Activated naive CD8-positive, alpha-beta T cell treated with anti-CD3 and anti-CD28 coated beads, Interleukin-2, amount 50 U/mL, for 16 hours (primary cell): Measurements from ENCODE around the gene TMC4.

Source experiments
- DNase-seq: peaks from one replicate; pipeline ENCODE4 v3.0.0-alpha.2; 2020; ENCODE audit warnings: low read depth, low spot score

The TMC4 gene

DNA sequence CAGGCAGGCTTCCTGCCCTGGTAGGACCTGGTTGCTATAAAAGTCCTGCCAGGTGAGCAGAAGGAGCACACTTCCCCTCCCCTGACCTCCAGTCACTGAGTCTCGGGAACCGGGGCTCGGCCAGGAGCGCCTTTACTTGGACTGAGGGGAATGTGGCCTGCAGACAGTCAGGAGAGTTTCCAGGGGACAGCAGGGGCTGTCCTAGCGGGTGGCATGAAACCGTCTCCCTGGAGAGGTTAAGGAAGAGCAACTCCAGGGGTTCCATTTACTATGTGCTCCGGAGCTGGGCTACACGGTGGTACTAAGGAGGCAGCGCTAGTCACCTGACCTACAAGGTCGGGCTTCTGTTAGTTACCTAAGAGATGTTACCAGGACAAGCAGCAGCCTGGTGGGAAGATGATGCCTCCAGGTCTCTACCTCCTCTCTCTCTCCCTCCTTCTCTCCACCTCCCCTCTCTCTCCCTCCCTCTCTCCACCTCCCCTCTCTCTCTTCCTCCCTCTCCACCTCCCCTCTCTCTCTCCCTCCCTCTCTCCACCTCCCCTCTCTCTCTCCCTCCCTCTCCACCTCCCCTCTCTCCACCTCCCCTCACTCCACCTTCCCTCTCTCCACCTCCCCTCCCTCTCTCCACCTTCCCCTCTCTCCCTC is 39.5 kb downstream of the TMC4 start:
- no peak for DNase-seq

DNA sequence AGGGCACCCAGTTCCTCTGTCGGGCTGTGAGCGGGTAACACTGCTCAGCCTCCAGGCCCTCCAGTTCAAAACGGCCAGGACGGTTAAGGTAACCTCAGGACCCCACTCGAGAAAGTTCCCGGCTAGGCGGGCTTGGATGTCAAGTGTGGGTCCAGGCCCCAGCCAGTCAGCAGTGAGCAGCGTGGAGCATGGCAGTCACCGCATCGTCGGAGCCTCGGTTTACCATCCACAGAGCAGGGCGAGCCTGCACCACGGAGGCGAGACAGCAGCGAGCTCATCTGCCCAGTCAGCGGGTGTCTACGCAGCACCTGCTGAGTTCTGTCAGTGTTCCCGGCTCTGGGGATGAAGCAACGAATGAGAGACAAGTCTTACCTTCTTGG is 43.4 kb downstream of the TMC4 start:
- DNase-seq = no peak

DNA sequence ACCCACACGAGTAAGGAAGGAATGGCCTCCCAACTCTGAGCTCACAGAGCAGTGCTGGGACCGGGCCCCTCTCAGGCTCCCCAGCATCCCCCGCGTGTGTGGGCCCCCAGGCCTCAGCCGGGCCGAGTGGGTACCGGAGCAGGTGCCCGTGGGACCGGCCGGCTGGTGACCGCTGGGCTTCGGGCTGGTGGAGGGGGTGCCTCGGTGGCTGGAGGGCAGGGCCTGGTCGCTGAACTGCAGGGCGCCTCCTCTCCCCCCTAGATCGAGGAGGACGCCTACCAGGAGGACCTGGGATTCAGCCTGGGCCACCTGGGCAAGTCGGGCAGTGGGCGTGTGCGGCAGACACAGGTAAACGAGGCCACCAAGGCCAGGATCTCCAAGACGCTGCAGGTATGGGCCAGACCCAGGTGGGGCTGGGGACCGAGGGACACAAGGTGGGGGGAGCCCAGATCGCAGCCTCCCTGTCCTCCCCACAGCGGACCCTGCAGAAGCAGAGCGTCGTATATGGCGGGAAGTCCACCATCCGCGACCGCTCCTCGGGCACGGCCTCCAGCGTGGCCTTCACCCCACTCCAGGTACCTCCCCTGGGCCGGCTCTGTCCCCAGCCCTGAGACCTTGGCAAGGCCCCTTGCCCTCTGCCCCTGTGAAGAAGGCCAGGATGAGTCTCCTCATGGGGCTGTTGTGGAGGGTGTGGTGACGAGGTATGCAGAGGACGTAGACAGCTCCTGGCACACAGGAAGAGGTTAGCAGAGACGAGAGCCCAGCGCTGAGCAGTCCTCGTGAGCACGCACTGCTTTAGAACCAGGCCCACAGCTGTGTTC is 44.0 kb downstream of the TMC4 start:
- no peak for DNase-seq

DNA sequence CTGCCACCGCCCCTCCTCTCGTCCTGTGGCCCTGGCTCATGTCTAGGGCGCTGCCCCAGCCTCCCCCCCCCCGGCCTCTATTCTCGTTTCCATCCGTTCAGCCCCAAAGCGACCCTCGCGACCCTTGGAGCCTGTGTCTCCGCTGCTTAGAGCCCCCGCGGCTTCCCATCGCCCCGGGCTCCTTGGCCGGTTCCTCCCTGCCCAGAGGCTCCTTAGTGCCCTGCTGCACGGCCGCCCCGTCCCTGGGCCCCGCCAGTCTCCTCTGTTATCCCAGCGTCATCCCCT is 44.6 kb downstream of the TMC4 start:
- DNase-seq = no peak

DNA sequence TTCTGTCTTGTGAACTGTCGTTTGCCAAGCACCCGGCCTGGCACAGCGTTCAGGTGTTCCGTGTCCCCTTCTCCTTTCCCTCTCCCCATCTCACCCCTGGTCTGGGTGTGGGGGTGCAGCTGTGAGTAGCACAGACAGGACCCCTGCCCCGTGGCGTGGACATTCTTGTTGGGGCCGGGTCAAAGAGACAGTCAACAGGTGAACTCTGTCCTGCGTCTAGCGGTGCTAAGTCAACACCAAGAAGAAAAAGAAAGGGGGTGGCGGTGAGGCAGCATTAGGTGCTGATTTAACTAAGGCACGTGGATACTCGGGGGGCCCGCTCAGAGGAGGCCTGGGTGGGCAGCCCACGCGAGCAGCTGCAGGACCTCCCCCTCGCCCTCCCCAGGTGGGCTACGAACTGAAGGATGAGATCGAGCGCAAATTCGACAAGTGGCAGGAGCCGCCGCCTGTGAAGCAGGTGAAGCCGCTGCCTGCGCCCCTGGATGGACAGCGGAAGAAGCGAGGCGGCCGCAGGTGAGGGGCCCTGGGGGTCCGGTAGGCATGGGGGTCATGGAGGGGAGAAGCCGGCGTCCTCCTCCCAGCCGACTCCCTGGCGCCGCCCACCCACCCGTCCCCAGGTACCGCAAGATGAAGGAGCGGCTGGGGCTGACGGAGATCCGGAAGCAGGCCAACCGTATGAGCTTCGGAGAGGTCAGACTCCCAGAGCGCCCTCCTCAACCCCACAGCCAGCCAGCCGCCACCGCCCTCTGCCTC is 45.1 kb downstream of the TMC4 start:
- DNase-seq = no peak

DNA sequence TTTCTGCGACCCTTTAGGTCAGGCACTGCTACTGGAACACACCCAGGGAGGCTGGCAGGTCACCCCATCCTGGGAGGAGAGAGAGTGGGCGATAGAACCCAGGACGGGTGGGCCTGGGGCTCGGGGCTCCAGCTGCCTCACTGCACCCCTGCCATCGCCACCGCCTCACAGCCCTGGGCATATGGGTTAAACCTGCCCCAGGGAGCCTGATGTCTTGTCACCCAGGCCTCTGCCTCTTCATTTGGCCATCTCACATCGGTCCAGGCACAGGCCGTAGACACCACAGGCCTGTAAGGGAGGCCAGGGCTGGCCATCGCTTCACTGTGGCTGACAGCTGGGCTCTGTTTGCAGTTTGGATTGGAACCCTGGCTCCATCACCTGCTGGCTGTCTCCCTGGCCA is 47.2 kb downstream of the TMC4 start:
- no peak for DNase-seq

DNA sequence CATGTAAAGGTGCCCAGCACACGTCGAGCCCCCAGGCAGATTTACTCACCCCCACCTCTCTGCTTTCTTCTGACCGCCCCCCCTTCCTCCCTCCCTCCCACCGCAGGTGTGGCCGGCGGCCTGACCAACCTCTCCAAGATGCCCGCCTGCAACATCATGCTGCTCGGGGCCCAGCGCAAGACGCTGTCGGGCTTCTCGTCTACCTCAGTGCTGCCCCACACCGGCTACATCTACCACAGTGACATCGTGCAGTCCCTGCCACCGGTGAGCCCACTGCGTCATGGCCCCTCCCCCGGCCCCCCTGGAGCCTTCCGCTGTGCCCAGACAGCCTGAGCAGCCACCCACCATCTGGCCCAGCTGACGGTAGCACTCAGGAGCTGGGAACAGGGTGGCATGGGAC is 48.6 kb downstream of the TMC4 start:
- DNase-seq = no peak

DNA sequence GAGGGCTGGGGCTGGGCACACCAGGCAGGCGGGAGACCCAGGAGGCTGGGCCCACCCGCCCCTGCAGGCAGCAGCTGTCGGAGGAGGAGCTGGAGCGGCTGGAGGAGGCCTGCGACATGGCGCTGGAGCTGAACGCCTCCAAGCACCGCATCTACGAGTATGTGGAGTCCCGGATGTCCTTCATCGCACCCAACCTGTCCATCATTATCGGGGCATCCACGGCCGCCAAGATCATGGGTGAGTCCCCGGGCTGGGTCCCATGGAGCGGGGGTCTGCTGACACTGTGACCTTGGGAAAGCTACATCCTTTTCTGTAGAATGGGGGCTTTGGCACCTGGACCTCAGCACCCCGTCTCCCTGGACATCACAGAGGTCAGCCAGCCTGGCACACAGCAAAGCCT is 49.3 kb downstream of the TMC4 start:
- no peak for DNase-seq

DNA sequence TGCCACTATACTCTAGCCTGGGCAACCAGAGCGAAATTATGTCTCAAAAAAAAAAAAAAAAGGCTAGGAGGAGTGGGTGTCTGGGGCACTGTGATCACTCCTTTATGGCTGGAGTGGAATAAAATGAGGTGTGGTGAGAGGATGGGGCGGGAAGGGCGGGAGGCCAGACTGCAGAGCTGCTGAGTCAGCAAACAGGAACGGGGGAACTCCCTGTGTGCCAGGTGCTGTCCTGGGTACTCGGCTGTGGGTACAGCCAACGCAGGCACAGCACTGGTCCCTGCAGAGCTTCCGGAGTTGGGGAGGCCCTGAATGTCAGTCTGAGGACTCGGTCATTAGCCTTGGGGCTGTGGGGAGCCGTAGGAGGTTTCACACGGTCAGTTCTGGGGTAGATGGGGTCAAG is 51.7 kb downstream of the TMC4 start:
- no peak for DNase-seq

DNA sequence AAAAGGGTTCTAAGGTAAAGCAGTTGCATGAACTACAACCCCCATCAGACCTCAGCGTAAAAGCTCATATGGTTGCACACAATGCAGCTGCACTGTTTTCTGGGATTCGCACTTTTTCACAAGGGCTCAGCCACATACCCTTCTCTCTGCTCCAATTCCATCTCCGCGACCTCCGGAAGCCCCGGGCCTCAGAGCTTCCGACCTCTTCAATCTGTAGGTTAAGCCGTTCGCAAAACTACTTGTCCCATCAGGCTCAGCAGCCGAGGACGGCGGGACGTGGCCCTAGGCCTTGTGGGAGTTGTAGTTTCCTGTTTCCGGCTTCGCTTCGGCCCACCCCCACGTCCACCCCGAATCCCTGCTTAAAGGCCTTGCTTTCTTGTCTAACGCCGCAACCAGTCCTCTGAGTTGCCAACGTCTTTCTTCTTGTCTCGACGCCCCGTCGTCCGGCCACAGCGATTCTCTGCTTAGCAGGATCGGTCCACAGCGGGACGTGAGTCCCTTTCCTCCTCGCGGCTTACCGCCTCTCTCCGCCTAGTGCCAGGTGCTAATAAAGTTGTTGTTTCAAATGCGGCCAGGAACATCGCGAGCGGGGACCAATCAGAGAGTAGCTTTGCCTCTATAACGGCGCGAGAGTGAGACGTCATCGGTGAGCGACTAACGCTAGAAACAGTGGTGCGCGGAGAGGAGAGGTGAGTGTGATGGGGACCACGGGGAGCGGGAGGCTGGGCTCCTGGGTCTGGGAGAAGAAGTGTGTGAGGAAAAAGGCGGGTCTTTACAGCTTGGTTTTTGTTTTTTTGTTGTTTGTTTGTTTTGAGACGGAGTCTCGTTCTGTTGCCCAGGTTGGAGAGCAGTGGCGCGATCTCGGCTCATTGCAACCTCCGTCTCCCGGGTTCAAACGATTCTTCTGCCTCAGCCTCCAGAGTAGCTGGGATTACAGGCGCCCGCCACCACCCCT is 57.6 kb downstream of the TMC4 start, which contains the start of the genes PRPF31 and TFPT:
TSS of gene PRPF31 (plus strand) at position 646 of the 955 bp plus-strand sequence. CDS start 2,525 bp downstream, outside the sequence.
TSS of gene TFPT (minus strand) at position 549 of the 955 bp plus-strand sequence. CDS start at position 161, 388 bp downstream.
- DNase-seq = peak; percentile 93

DNA sequence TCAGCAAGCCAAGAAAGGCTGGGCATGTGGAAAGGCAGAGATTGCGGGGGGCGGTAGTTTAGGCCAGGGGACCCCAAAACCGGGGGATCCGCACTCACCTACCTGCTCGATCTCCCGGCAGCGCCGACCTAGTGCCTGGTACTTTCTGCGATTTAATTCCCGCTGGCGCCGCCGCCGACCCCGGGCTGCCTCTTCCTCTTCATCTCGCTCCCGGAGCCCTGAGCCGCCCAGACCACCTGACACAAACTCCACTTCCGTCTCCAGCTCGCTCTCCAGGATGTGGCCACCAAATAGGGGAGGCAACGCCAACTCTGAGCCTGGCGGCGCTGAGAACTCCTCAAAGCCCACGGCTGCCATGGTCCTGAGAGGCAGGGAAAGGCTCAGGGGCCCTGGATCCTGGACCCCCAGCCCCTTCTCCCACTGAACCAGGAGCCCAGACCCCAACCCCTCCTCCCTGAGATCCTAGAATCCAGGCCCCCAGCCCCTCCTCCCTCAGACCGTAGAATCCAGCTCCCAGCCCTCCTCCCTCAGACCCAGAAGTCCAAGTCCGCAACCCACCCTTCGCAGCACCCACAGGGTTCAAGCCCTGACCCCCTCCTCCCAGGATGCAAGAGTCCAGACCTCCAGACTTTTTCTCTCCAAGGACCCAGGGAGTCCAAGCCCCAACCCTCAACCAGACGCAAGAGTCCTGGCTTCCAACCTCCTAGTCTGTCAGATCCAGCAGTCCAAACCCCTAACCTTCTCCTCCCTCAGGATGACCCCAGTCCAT is 58.4 kb downstream of the TMC4 start:
- DNase-seq = no peak
